WTC11 (cell line): ENCODE measurements around the gene IBA57. TPM values are rescaled to one million over a fixed set of nuclear protein-coding genes. Genes with fewer than 3 reads are reported as not detected.

Source experiments
- ATAC-seq: fragments of 200-7000 bp; cut with Tn5 transposase; 2 replicates; pipeline ENCODE4 v1.10.0; 2021; ENCODE audit warnings: mild to moderate bottlenecking, moderate library complexity
- CTCF ChIA-PET: fragments of 300-600 bp; sonication (Branson Sonifier 250); formaldehyde crosslinking; loops from one replicate; lab custom pipeline; 2021; ENCODE audit warnings: antibody characterized with exemption; lab: Charles Lee
- POLR2A ChIA-PET: fragments of 350-600 bp; sonication (Branson Sonifier 250); formaldehyde crosslinking; loops from one replicate; lab custom pipeline; 2021; ENCODE audit warnings: antibody characterized with exemption; lab: Charles Lee
- DNase-seq: peaks from one replicate; pipeline ENCODE4 v3.0.0; 2021; ENCODE audit warnings: low spot score
- H3K27ac Mint-ChIP-seq: 2 replicates; pipeline ENCODE4 v1.8.0; 2021; ENCODE audit warnings: mixed read lengths
- H3K27me3 Mint-ChIP-seq: 2 replicates; pipeline ENCODE4 v1.8.0; 2021; ENCODE audit warnings: low read depth, mild to moderate bottlenecking, moderate library complexity, mixed read lengths
- H3K36me3 Mint-ChIP-seq: 2 replicates; pipeline ENCODE4 v1.8.0; 2021; ENCODE audit warnings: mixed read lengths
- H3K4me1 Mint-ChIP-seq: 2 replicates; pipeline ENCODE4 v1.8.0; 2022; ENCODE audit warnings: mixed read lengths
- H3K4me3 Mint-ChIP-seq: 2 replicates; pipeline ENCODE4 v1.8.0; 2021; ENCODE audit warnings: mild to moderate bottlenecking, moderate library complexity, mixed read lengths
- H3K9me3 Mint-ChIP-seq: 2 replicates; pipeline ENCODE4 v1.8.0; 2021; ENCODE audit warnings: mixed read lengths
- ELF4 ChIP-seq: sonication (generic); formaldehyde crosslinking; IDR thresholded peaks from 2 replicates; pipeline ENCODE4 v1.8.1; 2022; ENCODE audit warnings: low read depth, mild to moderate bottlenecking, moderate library complexity, missing genetic modification reagents
- FOXJ3 ChIP-seq: sonication (generic); formaldehyde crosslinking; IDR thresholded peaks from 2 replicates; pipeline ENCODE4 v1.9.0; 2021; ENCODE audit warnings: missing genetic modification reagents, mild to moderate bottlenecking, borderline replicate concordance
- JAZF1 ChIP-seq: fragments of 250-450 bp; sonication (Bioruptor Pico); IDR thresholded peaks from 2 replicates; pipeline ENCODE4 v1.9.0; 2021; ENCODE audit warnings: moderate library complexity, mild to moderate bottlenecking, inconsistent platforms
- OVOL2 ChIP-seq: fragments of 250-450 bp; sonication (Bioruptor Pico); IDR thresholded peaks from 2 replicates; pipeline ENCODE4 v1.9.0; 2021; ENCODE audit warnings: mild to moderate bottlenecking, borderline replicate concordance
- SP1 ChIP-seq: sonication (generic); formaldehyde crosslinking; conservative IDR thresholded peaks from 2 replicates; pipeline ENCODE4 v1.8.1; 2022; ENCODE audit warnings: missing genetic modification reagents
- STAT6 ChIP-seq: sonication (generic); formaldehyde crosslinking; conservative IDR thresholded peaks from 2 replicates; pipeline ENCODE4 v1.8.1; 2023; ENCODE audit warnings: mild to moderate bottlenecking, low read depth, missing genetic modification reagents, moderate library complexity
- ZNF121 ChIP-seq: sonication (generic); formaldehyde crosslinking; IDR thresholded peaks from 2 replicates; pipeline ENCODE4 v1.8.0; 2023; ENCODE audit warnings: missing genetic modification reagents
- ZNF232 ChIP-seq: sonication (generic); formaldehyde crosslinking; IDR thresholded peaks from 2 replicates; pipeline ENCODE4 v1.8.0; 2022; ENCODE audit warnings: mild to moderate bottlenecking, missing genetic modification reagents
- ZNF317 ChIP-seq: sonication (generic); formaldehyde crosslinking; IDR thresholded peaks from 2 replicates; pipeline ENCODE4 v1.8.1; 2023; ENCODE audit warnings: low read depth, mild to moderate bottlenecking, moderate library complexity, missing genetic modification reagents, borderline replicate concordance
- ZNF396 ChIP-seq: fragments of 250-450 bp; sonication (Bioruptor Pico); IDR thresholded peaks from 2 replicates; pipeline ENCODE4 v1.8.0; 2021; ENCODE audit warnings: mild to moderate bottlenecking, moderate library complexity, borderline replicate concordance
- ZNF423 ChIP-seq: fragments of 250-450 bp; sonication (Bioruptor Pico); IDR thresholded peaks from 2 replicates; pipeline ENCODE4 v2.1.2; 2022; ENCODE audit warnings: mild to moderate bottlenecking, moderate library complexity
- total RNA-seq: library from RNA; stranded (reverse); gene quantifications from 3 replicates; pipeline ENCODE4 v1.2.3, GENCODE V29; 2021
- TF ChIP-seq, protein P1 (sequence below): sonication (generic); formaldehyde crosslinking; IDR thresholded peaks from 2 replicates; pipeline ENCODE4 v1.8.0; 2022; ENCODE audit warnings: mild to moderate bottlenecking, missing genetic modification reagents
- TF ChIP-seq, protein P2 (sequence below): fragments of 250-450 bp; sonication (Bioruptor Pico); IDR thresholded peaks from 2 replicates; pipeline ENCODE4 v2.1.2; 2022; ENCODE audit warnings: mild to moderate bottlenecking, moderate library complexity
- TF ChIP-seq, protein P3 (sequence below): sonication (generic); formaldehyde crosslinking; IDR thresholded peaks from 2 replicates; pipeline ENCODE4 v1.8.0; 2022; ENCODE audit warnings: missing genetic modification reagents

The IBA57 gene
- total RNA-seq, 1 experiment from 2014 or later, result 11.4 TPM

- no peaks in the 10 kb centered on the region for H3K9me3 Mint-ChIP-seq
- H3K27me3 Mint-ChIP-seq, result no peaks in the 10 kb centered on the region
- CTCF ChIA-PET, result no interaction called here
- no peak overlapping the region for H3K27ac Mint-ChIP-seq
- no peak for ATAC-seq
- H3K4me3 Mint-ChIP-seq, result no peak overlapping the region
- no peaks in the 10 kb centered on the region for H3K36me3 Mint-ChIP-seq
- H3K4me1 Mint-ChIP-seq, result peaks cover 8% of the 10 kb centered on the region; the same call in 1 of the 2 replicates
- no peak for DNase-seq
- TF ChIP-seq, protein P1, sequence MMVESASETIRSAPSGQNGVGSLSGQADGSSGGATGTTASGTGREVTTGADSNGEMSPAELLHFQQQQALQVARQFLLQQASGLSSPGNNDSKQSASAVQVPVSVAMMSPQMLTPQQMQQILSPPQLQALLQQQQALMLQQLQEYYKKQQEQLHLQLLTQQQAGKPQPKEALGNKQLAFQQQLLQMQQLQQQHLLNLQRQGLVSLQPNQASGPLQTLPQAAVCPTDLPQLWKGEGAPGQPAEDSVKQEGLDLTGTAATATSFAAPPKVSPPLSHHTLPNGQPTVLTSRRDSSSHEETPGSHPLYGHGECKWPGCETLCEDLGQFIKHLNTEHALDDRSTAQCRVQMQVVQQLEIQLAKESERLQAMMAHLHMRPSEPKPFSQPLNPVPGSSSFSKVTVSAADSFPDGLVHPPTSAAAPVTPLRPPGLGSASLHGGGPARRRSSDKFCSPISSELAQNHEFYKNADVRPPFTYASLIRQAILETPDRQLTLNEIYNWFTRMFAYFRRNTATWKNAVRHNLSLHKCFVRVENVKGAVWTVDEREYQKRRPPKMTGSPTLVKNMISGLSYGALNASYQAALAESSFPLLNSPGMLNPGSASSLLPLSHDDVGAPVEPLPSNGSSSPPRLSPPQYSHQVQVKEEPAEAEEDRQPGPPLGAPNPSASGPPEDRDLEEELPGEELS (CRISPR knock-in tag), result no peak
- TF ChIP-seq JAZF1 (no peak), FOXJ3 (CRISPR knock-in tag) (no peak)
- POLR2A ChIA-PET, result no interaction called here
These were observed 3.7 kb downstream of the IBA57 start for GRCh38 chr1:228169345-228169744.

GRCh38 chr1:228170666-228171065 lies 5.1 kb downstream of the IBA57 start:
- DNase-seq, result no peak
- H3K4me1 Mint-ChIP-seq, result 0 out of 2 replicates have a peak, but pooled peaks cover 5% of the 10 kb centered on the region
- H3K36me3 Mint-ChIP-seq, result no peaks in the 10 kb centered on the region
- no peaks in the 10 kb centered on the region for H3K27me3 Mint-ChIP-seq
- TF ChIP-seq ZNF317 (CRISPR knock-in tag), result no peak
- TF ChIP-seq, protein P2, sequence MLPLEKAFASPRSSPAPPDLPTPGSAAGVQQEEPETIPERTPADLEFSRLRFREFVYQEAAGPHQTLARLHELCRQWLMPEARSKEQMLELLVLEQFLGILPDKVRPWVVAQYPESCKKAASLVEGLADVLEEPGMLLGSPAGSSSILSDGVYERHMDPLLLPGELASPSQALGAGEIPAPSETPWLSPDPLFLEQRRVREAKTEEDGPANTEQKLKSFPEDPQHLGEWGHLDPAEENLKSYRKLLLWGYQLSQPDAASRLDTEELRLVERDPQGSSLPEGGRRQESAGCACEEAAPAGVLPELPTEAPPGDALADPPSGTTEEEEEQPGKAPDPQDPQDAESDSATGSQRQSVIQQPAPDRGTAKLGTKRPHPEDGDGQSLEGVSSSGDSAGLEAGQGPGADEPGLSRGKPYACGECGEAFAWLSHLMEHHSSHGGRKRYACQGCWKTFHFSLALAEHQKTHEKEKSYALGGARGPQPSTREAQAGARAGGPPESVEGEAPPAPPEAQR (CRISPR knock-in tag), result no peak
- no peak for TF ChIP-seq STAT6 (CRISPR knock-in tag)
- no peak overlapping the region for H3K4me3 Mint-ChIP-seq
- ChIA-PET CTCF (no interaction called here), POLR2A (no interaction called here)
- no peak overlapping the region for H3K27ac Mint-ChIP-seq
- ATAC-seq, result no peak
- H3K9me3 Mint-ChIP-seq, result no peaks in the 10 kb centered on the region

- H3K4me1 Mint-ChIP-seq, result 0 out of 2 replicates have a peak, but pooled peaks cover 5% of the 10 kb centered on the region
- no peak for ATAC-seq
- no peak for TF ChIP-seq ZNF423 (CRISPR knock-in tag)
- TF ChIP-seq, protein P3, sequence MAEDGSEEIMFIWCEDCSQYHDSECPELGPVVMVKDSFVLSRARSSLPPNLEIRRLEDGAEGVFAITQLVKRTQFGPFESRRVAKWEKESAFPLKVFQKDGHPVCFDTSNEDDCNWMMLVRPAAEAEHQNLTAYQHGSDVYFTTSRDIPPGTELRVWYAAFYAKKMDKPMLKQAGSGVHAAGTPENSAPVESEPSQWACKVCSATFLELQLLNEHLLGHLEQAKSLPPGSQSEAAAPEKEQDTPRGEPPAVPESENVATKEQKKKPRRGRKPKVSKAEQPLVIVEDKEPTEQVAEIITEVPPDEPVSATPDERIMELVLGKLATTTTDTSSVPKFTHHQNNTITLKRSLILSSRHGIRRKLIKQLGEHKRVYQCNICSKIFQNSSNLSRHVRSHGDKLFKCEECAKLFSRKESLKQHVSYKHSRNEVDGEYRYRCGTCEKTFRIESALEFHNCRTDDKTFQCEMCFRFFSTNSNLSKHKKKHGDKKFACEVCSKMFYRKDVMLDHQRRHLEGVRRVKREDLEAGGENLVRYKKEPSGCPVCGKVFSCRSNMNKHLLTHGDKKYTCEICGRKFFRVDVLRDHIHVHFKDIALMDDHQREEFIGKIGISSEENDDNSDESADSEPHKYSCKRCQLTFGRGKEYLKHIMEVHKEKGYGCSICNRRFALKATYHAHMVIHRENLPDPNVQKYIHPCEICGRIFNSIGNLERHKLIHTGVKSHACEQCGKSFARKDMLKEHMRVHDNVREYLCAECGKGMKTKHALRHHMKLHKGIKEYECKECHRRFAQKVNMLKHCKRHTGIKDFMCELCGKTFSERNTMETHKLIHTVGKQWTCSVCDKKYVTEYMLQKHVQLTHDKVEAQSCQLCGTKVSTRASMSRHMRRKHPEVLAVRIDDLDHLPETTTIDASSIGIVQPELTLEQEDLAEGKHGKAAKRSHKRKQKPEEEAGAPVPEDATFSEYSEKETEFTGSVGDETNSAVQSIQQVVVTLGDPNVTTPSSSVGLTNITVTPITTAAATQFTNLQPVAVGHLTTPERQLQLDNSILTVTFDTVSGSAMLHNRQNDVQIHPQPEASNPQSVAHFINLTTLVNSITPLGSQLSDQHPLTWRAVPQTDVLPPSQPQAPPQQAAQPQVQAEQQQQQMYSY, result no peak
- no peak for TF ChIP-seq SP1 (CRISPR knock-in tag)
- TF ChIP-seq ZNF232, result no peak
- no peak for TF ChIP-seq ELF4 (CRISPR knock-in tag)
- no peak for TF ChIP-seq OVOL2 (CRISPR knock-in tag)
- TF ChIP-seq ZNF121, result no peak
- TF ChIP-seq ZNF396 (CRISPR knock-in tag), result no peak
- no peak for TF ChIP-seq STAT6 (CRISPR knock-in tag)
- TF ChIP-seq, all 79 proteins: peak for 0
- DNase-seq, result no peak
- H3K4me3 Mint-ChIP-seq, result no peak overlapping the region
- ChIA-PET POLR2A (no interaction called here), CTCF (interaction anchor here (0.9 kb wide), 1 partner anchor 42 kb away, joined by 3 read pairs; no protein-coding TSS in a partner anchor)
- no peaks in the 10 kb centered on the region for H3K36me3 Mint-ChIP-seq
- H3K27ac Mint-ChIP-seq, result no peak overlapping the region
- no peaks in the 10 kb centered on the region for H3K9me3 Mint-ChIP-seq
- no peaks in the 10 kb centered on the region for H3K27me3 Mint-ChIP-seq
These were observed 5.8 kb downstream of the IBA57 start for GRCh38 chr1:228171221-228171891.
